GM20431 (cell line): Measurements from ENCODE around the gene ZNF747.

ENCODE experiments used
- in situ Hi-C: fragments of 300-500 bp; cut with MseI, MboI; formaldehyde crosslinking; loops from one replicate; pipeline ENCODE4 v1.15.0; 2020; ENCODE audit warnings: low sequenced_read_pairs; ENCODE audit not compliant: unreplicated experiment

The ZNF747 gene

DNA sequence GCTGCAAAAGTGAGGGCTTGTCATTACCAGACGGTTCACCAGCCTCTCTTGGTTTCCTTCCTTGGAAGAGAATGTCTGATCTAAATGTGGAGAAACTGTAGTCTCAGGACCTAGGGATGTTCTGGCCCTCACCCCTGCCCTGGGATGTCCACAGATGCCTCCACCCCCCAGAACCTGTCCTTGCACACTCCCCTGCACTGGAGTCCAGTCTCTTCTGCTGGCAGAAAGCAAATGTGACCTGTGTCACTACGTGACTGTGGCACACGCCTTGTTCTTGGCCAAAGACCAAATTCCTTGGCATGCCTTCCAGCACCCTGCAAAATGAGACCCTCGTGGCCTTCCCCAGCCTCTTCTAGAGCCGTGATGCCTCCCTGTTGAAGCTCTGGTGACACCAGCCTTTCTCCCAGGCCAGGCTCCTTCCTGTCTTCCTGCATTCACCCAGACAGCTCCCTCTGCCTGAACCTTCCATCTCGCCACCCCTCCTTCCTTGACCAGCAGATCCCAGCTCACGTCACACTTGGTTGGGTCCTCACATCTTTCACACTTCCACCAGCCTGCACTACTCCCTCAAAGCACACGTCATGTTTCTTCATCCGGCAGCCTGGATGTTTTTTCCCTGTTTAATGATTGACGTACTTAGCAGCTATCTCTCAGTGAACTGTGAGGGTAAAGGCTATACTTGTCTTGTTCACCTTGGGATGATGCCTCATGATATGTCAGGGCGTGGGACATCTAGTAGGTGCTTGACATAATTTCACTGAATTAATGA lies 12.6 kb downstream of the ZNF747 start:
- in situ Hi-C loops: no loop called here

DNA sequence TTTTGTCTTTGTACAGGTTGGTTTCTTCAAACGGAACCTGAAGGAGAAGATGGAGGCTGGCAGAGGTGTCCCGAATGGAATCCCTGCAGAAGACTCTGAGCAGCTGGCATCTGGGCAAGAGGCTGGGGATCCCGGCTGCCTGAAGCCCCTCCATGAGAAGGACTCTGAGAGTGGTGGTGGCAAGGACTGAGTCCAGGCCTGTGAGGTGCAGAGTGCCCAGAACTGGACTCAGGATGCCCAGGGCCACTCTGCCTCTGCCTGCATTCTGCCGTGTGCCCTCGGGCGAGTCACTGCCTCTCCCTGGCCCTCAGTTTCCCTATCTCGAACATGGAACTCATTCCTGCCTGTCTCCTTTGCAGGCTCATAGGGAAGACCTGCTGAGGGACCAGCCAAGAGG lies 13.2 kb downstream of the ZNF747 start:
- in situ Hi-C loops: no loop called here

DNA sequence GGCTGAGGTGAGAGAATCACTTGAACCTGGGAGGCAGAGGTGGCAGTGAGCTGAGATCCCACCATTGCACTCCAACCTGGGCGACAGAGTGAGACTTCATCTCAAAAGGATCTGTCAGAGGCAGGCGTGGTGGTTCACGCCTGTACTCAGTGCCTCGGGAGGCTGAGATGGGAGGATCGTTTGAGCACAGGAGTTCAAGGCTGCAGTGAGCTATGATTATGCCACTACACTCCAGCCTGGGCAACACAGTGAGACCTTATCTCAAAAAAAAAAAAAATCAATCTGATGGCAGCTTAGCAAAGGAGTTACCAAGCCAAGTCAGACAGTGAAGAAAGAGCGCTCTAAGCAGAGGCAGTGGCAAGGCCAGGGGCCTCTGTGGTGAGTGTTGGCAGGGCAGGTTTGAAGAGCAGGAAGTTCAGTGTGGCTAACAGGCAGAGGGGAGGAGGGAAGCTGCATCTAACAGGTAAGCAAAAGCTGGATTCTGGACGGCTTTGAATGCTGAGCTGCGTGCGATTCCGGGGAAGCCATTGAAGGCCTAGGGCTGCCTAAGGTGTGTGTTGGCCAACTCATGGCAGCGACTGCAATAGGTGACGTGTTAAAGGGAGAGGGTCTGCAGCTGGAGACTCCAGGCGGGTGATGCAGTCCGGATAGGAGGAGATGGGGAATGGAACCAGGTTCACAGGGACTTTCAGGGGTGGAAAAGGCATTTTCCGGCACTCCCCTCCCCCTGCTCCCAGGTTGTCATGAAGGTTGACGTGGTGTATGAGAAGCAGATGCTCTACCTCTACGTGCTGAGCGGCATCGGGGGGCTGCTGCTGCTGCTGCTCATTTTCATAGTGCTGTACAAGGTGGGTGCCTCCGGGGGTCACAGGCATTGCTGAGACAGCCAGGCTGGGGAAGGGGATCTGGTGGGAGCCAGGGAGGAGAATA lies 15.3 kb downstream of the ZNF747 start:
- in situ Hi-C loops: no loop called here

DNA sequence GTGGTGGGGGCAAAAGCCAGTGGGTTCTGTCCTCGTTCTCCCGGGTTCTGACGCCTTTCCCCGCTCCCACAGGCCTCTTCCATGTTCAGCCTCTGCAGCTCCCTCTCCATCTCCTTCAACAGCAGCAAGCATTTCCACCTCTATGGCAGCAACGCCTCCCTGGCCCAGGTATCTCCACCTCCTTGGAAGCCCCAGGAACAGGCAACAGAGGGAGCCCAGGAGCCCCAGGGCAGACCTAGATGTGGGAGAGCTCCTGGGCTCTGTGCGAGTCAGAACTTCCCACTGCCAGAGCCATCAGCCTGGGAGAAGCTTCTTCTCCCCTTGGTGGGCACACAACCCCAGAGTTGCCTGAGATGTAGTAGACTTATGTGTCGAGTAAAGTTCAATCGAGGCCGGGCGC lies 16.1 kb downstream of the ZNF747 start:
- in situ Hi-C loops: no loop called here

DNA sequence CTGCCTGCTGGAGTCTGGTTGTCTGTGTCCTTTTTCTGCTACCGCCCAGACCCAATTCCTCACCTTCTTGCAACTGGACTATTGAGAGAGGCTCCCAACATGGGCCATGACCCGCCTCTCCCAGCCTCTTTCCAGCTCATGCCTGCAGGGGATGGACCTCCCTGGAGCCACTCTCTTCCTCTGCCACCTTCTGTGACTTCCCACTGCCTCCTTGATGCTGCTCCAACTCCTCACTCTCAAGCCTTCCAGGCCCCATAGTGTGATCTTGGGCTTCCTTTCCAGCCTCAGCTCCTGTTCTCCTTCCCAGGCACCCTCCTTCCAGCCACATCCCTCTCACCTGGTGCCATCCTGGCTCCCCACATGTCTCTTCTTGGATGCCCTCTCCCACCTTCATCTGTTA lies 19.4 kb downstream of the ZNF747 start:
- in situ Hi-C loops: no loop called here

DNA sequence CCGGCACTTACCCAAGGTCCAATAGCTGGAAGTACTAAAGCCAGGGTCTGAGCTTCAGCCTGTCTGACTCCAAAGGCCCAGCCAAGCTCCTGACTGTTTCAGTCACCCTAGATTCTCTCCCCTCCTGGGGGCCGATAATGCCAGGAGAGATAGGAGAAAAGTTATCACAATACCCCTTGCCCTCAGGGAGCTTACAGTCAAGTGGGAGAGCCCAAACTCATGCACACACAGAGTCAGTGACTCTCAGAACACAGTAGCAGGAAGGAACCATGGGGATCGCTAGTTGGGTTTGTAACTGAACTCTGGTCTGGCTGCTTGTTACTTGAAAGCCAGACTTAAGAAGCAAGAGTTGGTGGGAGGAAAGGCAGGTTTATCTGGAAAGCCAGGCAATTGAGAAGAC lies 23.1 kb downstream of the ZNF747 start:
- in situ Hi-C loops: no loop called here

DNA sequence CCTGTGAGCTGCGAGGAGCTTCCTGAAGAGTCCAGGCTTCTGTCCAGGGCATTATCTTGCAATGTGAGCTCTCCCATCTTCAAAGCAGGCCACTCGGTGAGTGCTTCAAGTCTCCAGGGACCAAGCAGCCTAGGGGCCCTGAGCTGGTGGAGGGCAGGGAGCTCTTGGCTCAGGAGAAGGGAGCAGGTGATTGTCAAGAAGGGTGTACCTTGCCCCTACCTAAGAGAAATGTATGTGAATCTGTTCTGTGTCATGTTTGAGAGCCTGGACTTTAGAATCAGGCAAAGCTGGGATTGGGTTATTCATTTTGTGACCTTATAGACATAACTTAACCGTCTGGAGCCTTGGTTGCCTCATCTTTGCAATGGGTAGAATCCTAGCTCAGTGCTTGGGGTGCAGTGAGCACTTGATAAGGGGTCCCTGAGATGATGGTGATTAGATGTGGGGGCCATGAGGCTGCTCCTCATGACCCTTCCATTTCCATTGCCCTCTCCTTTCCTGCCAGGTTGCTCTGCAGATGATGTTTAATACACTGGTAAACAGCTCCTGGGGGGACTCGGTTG lies 24.2 kb downstream of the ZNF747 start:
- in situ Hi-C loops: no loop called here

DNA sequence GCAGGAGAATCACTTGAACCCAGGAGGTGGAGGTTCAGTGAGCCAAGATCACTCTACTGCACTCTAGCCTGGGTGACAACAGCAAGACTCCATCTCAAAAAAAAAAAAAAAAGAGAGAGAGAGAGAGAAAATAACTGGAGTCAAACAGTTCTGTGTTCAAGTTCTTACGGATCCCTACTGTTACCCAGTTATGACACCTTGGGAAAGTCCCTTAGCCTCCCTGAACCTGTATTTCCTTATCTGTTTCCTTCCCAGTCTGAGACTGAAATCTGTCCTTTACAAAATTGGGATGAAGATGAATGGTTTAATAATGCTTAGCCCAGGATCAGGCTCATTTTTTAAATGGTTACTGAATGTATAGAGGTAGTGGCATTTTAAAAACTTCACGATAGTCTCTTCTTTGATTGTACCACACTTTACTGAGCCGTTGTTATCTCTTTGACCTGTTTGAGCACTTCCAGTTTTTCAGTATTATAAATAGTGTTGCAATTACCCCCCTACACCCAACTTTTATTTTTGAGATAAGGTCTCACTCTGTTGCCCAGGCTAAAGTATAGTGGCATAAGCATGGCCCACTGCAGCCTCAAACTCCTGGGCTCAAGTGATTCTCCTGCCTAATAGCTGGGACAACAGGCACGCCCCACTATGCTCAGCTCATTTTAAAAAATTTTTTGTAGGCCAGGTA lies 25.4 kb downstream of the ZNF747 start:
- in situ Hi-C loops: no loop called here

DNA sequence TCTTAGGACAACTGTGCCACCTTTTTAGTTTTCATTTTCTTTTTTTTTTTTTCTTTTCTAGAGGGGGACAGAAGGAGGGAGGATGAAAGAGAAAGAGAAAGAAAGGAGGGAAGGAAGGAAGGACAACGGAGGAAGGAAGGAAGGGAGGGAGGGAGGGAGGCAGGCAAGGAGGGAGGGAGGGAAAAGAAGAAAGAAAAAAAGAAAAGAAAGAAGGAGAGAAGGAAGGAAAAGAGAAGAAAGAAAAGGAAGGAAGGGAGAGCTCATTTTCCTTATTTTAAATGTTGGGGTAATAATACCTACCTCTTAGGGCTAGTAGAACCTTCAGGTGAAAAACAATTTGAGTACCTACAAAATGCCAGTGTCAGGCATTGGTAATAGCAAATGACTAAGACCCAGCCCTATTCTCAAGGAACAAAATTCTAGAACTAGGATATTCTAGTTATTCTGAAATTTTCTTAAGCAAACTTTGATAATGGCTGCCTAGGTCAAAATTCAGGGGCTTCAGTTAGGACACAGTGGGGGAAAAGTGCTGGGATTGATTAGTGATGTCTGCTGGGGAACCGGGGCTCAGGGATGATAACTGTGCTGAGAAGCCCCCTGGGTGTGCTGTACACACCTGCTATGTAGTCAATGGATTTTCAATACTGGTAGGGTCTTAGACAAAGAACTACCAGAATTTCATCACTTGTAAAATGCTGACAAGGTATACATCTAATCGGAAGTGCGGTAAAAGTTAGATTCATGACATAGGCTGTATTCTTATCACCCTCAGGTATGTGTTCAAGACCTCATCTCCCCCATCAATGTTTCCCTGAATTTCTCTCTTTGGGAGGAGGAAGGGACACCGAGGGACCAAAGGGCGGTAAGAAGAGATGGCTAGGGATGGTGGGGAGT lies 31.0 kb downstream of the ZNF747 start:
- in situ Hi-C loops: no loop called here

DNA sequence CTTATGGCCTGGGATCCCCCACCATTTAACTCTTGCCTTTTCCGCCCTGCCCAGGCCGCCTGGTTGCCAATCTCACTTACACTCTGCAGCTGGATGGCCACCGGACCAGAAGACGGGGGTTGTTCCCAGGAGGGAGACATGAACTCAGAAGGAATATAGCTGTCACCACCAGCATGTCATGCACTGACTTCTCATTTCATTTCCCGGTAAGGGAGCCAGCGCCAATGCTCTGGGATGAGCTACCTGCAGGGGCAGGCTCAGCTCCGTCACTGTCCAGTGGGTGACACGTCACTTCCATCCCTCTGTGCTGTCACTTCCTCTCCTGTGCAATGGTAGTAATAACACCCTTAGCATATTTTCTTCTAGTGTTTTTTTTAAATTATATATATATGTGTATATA lies 35.4 kb downstream of the ZNF747 start:
- in situ Hi-C loops: no loop called here

DNA sequence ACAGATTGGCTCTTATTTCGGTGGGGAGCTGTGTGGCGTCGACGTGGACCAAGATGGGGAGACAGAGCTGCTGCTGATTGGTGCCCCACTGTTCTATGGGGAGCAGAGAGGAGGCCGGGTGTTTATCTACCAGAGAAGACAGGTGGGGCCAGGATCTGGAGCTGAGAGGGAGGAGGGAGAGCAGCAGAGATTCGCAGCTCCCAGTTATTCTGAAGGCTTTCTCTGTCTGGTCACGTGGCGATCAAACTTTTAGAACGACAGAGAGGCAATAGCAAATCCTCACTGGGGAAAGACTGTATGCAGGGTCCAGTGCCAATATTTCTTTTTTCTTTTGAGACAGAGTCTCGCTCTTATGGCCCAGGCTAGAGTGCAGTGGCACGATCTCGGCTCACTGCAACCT lies 39.9 kb downstream of the ZNF747 start:
- in situ Hi-C loops: no loop called here

DNA sequence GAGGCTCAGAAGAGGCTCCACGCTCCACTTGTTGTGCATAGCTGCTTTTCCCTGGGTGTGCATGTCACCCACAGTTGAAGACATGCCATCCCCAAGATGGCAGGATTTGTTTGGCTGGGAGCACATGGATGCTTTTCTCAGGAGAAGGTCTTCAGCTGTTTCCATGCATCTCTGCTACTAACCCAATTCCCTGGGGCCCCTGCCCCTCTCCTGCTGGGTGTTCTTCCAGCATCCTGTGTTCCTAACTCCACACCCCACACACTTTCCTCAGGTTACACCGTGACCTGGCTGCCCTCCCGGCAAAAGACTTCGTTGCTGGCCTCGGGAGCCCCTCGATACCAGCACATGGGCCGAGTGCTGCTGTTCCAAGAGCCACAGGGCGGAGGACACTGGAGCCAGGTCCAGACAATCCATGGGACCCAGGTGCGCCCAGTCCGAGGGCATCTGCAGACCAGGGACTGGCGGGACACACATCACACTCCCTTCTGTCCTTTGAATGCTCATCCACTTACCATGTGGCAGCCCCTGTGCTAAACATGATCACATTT lies 40.6 kb downstream of the ZNF747 start:
- in situ Hi-C loops: no loop called here

DNA sequence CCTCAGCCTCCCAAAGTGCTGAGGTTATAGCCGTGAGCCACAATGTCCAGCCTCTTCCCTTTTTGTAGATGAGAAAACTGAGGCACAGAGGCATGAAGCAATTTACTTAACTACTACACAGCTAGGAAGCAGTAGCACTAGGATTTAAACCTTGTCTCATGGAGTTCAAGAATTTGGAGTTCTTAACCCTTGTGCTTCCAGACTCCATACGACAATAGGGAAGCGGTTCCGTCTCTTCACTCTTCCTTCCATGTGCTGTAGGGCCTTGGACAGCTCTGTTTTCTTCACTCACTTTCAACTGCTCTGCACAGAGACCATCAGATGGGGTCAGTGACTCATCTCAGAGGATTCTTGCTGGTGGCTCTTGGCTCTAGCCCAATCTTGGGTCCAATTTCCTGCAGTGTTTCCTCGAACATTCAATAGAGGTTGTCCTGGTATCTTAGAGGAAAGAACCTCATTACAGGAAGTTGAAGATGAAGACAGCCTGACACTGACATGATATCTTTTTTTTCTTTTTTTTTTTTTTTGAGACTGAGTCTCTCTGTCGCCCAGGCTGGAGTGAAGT lies 42.8 kb downstream of the ZNF747 start:
- in situ Hi-C loops: no loop called here

DNA sequence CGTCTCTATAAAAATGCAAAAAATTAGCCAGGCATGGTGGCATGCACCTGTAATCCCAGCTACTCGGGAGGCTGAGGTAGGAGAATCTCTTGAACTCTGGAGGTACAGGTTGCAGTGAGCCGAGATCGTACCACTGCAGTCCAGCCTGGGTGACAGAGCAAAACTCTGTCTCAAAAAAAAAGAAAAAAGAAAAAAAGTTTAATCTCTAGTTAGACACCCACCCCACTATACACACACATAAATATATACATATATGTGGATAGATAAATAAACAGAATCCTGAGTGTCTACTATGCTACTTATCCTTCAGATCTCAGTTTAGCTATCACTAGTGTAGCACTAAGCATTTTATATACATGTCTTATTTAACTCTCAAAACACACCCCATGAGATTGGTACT lies 43.4 kb downstream of the ZNF747 start:
- in situ Hi-C loops: no loop called here

DNA sequence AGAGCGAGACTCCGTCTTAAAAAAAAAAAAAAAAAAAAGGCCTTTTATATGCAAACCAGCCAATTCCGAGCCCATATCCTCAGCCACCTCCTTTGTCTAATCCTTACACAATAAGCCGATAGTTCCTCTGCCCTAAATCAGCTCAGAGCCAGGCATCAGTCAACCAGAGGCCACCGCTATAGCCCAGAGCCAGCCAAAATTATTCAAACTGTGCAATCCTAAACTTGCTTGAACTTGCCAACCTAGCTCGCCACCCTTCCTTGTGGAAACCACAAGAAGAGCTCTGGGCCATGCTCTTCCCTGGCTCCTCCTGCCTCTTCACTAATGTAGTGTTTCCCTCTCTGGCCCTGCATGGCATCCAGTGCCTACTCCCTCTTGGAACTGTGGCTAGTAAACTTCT lies 44.4 kb downstream of the ZNF747 start:
- in situ Hi-C loops: no loop called here

DNA sequence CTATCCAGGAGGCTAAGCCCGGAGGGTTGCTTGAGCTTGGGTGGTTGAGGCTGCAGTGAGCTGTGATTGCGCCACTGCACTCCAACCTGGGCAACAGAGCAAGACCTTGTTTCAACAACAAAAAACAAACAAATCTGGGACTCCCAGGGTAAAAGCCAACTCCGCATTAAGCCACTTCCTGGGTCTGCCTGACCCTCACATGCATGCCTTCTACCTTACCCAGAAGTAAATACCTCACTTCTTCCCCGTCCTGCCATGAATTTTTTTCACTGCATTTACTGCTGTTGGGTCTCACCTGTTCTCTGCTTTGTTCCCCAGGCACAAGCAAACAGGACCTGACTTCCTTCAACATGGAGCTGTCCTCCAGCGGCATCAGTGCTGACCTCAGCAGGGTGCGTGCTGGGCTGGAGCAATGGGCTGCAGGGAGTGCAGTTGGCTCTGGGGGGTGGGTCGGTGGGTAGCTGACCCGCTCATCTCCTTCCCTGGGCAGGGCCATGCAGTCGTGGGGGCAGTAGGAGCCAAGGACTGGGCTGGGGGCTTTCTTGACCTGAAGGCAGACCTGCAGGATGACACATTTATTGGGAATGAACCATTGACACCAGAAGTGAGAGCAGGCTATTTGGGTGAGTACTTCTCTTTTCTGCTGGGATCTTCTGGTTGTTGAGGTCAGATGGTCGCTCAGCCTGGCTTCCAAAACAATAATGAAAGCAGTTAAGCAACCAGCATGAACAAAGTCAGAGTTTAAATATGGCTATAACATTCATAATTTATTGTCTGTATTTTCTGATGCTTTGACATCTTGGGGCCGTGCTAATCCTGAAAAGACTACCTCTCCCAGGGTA lies 45.7 kb downstream of the ZNF747 start:
- in situ Hi-C loops: no loop called here

DNA sequence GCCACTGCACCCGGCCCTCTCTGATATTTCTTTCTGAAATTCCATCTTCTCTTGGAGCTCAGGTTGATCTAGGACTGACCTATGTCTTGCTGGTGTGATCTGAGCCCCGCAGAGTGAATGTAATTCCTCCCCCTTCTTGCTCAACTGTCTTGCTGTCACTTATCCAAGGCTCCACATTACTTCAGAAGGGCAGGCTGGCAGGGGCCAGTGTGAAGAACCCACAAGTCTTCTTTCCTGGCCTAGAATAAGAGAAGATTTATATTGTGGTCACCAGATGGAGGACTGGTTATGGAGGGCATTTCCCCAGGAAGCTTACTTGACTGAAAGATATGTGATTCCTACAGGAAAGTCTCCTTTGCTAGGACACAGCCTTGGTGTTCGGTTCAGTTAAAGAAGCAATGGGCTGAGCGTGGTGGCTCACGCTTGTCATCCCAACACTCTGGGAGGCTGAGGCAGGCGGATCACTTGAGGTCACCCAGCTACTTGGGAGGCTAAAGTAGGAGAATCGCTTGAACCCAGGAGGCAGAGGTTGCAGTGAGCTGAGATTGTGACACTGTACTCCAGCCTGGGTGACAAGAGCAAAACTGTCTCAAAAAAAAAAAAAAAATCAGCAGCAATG lies 48.7 kb downstream of the ZNF747 start:
- in situ Hi-C loops: no loop called here

DNA sequence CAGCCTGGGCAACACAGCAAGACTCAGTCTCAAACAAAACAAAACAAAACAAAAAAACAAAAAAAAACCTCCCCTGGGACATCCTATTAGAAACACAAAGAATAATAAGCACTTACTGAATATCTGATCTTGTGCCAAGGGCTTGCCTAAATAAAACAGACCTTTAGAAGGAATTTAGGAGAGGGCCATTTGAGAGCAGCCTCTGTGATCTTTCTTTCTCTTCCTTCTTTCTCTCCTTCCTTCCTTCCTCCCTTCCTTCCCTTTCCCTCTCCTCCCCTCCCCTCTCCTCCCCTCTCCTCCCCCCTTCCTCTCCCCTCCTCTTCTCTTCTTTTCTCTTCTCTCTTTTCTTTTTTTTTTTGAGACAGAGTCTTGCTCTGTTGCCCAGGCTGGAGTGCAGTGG lies 49.8 kb downstream of the ZNF747 start:
- in situ Hi-C loops: no loop called here
